ENCODE measurements around the gene DGKE. TPM values are rescaled to one million over a fixed set of nuclear protein-coding genes. Genes with fewer than 3 reads are reported as not detected.

The DGKE gene
- total RNA-seq (2014; rRNA removed; shearing (Covaris generic)), result 4.4 and 10.2 TPM in 2 replicates

DNA sequence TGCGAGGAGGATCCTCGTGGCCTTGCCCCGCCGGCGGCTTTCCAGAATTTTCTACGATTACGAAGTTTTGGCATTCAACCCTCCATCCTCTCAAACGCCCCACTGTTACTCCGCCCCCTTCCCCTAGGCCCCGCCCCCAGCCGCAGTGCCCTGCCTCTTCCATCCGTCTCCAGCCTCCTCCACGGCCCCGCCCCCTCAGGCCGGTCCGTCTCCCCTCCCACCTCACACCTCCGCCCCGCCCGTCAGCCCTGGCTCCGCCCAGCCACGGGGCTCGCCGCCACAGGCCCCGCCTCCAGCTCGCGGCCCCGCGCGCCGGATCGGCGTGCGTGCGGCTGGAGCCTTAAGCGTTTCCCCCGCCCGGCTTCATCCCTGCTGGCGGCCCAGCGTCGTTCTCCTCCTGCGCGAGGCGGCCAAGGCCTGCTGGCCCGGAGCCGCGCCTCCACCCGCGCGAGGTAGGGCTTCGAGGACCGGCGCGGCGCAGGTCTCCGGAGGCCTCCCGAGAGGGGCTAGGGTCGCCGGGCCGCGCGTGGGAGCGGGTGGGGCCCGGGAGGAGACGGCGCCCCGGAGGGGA lies at the start of gene DGKE, which contains the start of gene C17orf67:
Gene DGKE, plus strand, starts transcription at position 343 of the 571 bp plus-strand sequence. CDS start 645 bp downstream, outside the sequence.
Gene C17orf67, minus strand, starts transcription at position 112 of the 571 bp plus-strand sequence. CDS start 18,110 bp downstream, outside the sequence.
- DNase-seq (ENCODE audit: low spot score), result peak; percentile 96

DNA sequence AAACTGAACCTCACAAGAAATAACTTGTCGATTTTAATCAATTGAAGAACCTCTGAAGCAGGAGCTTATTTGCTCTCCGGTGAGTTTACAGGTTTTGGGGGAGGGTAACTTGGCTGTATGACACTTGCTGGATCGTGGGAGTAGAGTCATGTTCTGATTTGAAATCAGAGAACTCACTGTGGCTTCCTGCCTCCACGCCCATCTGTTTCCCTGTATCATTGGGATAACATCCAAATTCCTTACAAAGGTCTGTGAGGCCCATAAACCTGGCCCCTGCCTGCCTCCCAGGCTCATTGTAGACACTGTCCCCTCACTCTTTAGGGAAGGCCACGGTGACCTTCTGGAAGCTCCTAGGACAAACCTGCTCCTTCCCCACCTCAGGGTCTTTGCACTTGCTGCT lies 48.5 kb upstream of the DGKE start:
- no peak for DNase-seq (ENCODE audit: low spot score)

- DNase-seq (ENCODE audit: low spot score), result no peak
These were observed 47.8 kb upstream of the DGKE start for GRCh38 chr17:56785997-56786680.

GRCh38 chr17:56786989-56787482 lies 46.9 kb upstream of the DGKE start:
- peak; percentile 62 for DNase-seq (ENCODE audit: low spot score)

GRCh38 chr17:56792267-56792666 lies 41.7 kb upstream of the DGKE start:
- no peak for DNase-seq (ENCODE audit: low spot score)

- DNase-seq (ENCODE audit: low spot score), result no peak
These were observed 40.4 kb upstream of the DGKE start for GRCh38 chr17:56793531-56793930.

- DNase-seq (ENCODE audit: low spot score), result no peak
These were observed 40.0 kb upstream of the DGKE start for GRCh38 chr17:56793957-56794356.

- DNase-seq (ENCODE audit: low spot score), result no peak
These were observed 38.6 kb upstream of the DGKE start for GRCh38 chr17:56795221-56795865.

DNA sequence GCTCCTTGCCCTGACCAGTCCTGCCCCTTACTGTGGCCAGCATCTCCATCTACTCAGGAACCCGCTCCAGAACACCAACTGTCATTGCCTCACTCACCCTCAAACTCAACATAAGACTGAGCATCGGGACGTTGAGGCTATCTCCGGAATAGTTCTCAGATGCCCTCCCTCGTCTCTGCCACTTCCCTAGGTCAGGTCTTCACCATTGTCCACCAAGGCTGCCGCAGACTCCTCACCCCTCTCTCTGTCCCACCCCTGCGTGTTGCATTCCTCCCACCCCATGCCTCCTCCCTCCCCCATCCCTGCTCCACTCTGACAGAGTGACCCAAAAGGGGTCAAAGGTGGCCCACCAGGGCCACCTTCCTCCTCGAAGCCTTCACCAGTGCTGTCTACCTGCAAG lies 37.4 kb upstream of the DGKE start:
- DNase-seq (ENCODE audit: low spot score), result no peak

- DNase-seq (ENCODE audit: low spot score), result no peak
These were observed 35.0 kb upstream of the DGKE start for GRCh38 chr17:56798916-56799315.

DNA sequence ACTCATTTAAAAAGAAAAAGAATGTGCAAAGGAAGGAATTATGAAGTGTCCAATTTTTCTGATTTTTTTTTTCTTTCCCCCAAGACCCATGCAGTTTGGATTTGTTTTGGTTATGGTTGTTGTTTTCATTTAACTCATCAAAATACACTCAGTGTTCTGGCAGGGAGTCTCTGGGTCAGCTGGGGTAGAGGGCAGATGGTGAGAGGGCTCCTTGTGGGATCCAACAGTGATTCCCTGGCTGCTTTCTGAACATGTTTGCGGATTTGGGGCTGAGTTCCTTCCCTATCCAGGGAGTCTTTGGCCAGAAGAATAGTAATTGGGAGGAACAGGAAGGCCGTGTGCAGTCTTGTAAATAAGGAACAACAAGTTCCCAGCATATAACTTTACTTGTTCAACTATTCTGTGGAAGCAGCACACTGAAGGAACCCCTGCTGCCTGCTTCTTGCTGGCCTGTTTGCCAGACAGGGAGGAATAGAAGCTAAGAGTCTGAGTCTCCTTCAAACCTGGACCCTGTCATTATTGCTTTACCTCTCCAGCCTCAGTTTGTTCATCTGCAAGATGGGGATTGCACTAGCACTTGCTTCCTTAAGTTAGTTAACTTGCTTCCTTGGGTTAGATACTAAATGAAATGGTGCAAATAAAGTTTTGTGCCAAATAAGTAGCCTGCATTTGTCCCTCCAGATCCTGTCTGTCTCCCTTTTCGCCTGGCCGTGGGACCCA lies 32.3 kb upstream of the DGKE start:
- no peak for DNase-seq (ENCODE audit: low spot score)

DNA sequence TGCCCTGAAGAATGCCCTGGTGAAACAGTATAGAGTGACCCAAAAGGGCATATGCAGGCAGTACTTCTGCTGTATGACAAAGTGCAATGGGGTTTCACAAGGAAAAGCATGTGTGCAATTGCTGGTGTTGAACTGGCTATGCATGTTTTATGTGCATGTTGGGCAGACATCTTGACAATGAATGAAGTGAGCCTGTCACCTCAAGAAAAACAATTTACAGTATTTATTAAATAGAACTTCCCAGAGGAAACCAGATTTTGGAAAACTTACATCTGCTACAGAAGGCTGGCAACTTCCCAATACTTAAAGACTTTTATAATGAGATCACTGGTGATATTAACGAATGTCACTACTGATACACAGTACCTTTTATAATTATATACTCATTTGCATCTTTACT lies 30.9 kb upstream of the DGKE start:
- DNase-seq (ENCODE audit: low spot score), result no peak

- DNase-seq (ENCODE audit: low spot score), result no peak
These were observed 29.5 kb upstream of the DGKE start for GRCh38 chr17:56804454-56804853.

- DNase-seq (ENCODE audit: low spot score), result no peak
These were observed 27.0 kb upstream of the DGKE start for GRCh38 chr17:56806949-56807348.

GRCh38 chr17:56807723-56808122 lies 26.2 kb upstream of the DGKE start:
- DNase-seq (ENCODE audit: low spot score), result no peak

DNA sequence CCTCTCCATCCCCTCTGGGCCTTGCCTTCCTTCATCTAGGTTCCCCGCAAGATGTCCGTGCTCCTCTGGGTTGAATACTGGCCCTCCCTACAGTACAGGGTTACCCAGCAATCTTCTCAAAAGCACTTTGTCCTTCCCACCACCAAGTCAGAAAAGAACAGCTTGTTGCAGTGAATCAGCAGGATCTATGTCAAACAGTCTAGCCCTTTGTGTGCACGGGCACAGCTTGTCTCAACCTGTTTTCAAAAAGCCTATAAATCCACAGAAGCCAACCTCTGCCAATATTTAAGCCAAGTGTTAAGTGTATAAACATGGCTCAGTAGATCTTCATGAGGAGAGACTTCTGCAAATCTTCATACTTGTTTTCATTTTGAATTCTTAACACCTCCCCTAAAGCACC lies 25.4 kb upstream of the DGKE start:
- DNase-seq (ENCODE audit: low spot score), result no peak

DNA sequence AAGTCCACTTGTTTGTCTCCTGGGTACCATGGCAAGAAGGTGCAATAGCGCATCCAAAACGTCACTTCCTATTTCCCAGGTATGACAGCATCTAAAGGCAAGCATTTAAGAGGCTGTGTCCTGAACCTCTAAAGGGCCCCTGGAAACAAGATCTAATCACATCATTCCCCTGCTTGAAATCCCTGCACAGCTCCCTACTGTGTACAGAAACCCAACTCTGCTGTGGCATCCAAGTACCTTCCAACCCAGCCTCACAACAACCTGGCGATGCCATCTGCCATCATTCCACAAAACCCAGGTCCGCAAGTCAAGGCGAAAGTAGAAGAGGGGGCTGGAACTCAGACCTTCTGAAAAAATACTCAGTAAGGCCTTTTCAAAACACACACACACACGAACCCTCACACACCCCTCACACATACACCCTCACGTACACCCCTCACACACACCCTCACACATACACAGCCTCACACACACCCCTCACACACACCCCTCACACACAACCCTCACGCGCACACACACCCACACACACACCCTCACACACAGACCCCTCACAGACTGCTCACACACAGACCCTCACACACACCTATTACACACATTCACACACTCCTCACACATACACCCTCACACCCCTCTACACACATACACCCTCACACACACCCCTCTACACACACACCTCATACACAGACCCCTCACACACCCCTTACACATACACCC lies 24.7 kb upstream of the DGKE start:
- no peak for DNase-seq (ENCODE audit: low spot score)

DNA sequence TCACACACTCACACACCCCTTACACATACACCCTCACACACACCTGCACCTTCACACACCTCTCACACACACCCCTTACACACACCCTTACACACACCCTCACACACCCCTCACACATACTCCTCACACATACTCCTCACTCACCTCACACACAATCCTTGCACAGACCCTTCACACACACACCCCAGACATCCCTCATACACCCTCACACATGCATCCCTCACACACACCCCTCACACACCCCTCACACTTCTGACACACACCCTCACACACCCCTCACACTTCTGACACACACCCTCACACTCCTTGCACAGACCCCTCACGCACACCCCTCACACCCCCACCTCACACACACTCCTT lies 24.2 kb upstream of the DGKE start:
- DNase-seq (ENCODE audit: low spot score), result no peak

- no peak for DNase-seq (ENCODE audit: low spot score)
These were observed 23.6 kb upstream of the DGKE start for GRCh38 chr17:56810343-56810742.

GRCh38 chr17:56810891-56811775 lies 22.8 kb upstream of the DGKE start:
- no peak for DNase-seq (ENCODE audit: low spot score)
